Suppressor macrophage (primary cell): ENCODE results near the gene ARL6IP5.

Experiments
- DNase-seq, 4 experiments: peaks; one replicate each; pipeline ENCODE4 v3.0.0-alpha.2; 2020 to 2022

Gene ARL6IP5

DNA sequence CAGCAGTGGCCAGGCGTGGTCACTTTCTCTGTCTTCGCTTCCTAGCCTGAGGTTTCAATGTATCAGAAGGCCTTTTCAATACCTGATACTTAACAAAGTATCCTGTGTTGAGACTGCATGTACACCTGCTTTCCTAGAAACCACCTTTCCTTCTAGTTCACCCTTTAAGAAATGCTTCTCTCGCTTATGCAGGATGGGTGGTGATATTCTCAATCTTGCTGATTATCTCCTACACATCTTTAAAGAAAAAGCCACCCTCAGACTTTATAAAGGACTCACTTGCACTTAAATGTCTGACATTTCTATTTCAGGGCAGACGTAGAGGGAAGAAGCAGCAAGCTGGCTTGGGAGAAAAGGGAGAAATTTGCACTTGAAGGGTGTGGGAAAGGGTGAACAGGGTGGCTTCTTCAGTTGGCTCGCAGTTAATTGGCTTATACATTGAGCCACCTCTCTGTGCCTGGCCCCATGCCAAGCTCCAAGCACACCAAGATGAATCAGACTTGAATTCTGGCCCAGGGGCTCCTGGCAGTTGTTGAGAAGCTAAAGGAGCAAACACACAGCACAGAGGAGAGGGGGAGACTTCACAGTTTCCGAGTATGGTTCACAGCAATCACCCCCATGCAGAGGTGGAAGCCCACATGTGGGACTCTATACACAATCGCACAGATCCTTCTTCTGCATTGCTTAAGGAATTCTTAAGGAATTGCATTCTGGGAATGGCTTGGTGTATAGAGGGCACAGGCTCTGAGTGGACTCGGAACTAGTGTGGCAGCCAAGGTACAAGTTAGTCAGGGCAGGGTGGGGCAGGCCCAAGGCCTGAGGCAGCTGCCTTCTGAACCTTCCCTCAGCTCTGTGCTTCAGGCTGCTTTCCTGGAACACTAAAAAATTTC lies 1.3 kb downstream of the ARL6IP5 start:
- DNase-seq = peak; percentile 69 to 84 (median 82)

DNA sequence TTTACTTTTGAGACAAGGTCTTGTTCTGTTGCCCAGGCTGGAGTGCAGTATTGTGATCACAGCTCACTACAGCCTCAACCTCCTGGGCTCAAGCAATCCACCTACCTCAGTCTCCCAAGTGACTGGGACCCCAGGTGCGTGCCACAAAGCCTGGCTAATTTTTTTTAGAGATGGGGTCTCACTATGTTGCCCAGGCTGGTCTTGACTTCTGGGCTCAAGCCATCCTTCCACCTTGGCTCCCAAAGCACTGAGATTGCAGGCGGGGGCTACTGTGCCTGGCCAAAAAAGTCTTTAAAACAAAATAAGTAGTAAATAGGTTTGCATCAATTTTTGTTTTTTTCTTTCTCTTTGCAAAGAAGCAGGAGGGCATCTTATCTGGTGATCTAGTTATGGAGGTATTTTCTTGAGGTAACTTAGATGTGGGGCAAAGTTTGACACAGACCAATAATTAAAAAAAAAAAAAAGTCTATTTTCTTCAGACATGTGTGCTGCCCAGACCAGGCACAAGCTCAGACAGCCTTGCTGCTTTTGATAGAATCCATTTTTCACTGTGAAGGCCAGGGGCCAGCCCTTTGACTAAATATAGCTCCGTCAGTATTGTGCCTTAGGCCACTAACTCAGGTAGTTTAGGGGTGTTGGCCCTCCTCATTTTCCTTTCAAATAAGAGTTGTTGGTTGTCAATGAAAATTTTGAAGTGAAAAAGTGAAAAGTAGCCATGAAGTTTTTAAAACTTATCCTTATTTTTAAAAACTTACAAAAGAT lies 2.5 kb downstream of the ARL6IP5 start:
- no peak for DNase-seq

DNA sequence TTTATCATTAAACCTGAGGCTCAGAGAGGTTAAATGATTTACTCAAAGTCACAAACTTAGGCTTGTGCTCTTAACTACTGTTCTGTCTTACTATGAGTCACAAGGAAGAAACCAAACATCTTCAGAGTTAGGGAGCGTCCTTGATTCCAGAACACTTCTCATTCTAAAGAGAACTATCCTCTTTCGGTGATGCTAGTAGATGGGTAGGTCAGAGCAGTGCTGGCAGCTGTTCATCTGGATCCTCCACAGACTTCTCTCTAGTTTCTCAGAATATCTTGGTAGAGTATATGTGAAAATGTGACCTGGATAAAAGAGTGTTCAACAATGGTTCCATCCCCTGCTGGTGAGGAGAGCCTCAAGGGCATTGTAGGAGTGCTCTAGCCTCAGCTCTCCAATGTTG lies 3.3 kb downstream of the ARL6IP5 start:
- DNase-seq = peak; percentile 26 to 52 (median 40)

DNA sequence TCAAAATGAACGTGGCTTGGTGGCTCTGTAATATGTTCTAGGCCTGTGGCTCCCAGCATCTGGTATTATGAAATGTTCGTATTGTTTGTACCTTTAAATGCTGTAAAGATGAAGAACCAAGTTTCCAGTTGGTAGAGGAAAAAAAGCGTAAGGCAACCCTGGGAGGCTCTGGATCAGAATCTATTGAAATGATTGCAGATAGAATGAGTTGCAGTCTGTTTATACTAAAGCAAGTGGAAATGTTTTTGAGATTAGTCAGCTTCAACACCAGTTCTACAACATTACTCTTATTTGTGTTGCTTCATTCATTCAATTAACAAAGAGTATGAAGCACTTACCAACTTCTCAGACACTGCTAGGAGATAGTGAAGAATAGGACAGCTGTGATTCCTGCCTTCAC lies 5.3 kb downstream of the ARL6IP5 start:
- no peak for DNase-seq

DNA sequence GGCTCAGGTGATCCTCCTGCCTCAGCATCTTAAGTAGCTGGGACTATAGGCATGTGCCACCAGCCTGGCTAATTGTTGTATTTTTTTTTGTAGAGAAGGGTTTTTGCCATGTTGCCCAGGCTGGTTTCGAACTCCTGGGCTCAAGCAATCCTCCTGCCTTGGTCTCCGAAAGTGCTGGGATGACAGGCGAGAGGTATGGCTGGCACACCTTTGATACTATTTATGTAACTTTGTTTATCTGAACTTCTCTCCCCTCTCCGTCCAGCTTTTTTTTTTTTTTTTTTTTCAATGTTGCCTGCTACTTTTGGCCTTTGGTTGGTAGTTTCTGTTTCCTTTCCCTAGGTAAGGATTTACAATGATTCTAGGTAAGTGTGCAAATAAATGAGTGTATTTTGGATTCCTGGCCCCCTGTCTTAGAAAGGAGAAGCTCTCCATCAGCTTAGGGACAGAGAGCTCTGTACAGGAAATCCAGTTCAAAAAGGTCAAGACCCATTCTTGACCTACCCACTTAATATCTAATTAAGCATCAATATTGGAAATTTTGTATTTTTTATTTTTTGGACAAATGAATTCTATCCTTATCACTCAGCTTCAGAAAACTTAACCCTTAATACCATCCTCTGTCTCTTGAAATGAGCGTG lies 6.8 kb downstream of the ARL6IP5 start:
- no peak for DNase-seq

DNA sequence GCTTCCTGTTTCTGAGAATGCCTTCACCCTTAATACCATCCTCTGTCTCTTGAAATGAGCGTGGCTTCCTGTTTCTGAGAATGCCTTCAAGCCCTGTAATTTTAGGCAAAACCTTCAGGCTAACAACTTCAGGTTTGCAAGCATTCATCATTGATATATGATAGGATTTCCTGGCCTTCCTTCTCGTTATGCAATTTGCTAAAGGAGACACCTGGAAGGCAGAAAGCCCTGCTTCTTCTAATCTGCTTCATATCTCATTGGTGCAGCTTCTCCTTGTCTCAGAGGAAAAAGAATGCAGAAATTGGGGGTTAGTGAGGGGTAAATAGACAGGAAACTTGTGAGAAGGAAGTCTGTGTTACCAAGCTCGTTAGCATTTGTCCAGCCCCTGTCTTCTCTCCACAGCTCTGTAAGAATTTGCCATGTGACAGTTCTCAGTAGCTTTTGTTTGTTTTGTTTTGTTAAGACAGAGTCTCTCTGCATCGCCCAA lies 7.3 kb downstream of the ARL6IP5 start:
- peak; percentile 37 to 64 (median 56) for DNase-seq

DNA sequence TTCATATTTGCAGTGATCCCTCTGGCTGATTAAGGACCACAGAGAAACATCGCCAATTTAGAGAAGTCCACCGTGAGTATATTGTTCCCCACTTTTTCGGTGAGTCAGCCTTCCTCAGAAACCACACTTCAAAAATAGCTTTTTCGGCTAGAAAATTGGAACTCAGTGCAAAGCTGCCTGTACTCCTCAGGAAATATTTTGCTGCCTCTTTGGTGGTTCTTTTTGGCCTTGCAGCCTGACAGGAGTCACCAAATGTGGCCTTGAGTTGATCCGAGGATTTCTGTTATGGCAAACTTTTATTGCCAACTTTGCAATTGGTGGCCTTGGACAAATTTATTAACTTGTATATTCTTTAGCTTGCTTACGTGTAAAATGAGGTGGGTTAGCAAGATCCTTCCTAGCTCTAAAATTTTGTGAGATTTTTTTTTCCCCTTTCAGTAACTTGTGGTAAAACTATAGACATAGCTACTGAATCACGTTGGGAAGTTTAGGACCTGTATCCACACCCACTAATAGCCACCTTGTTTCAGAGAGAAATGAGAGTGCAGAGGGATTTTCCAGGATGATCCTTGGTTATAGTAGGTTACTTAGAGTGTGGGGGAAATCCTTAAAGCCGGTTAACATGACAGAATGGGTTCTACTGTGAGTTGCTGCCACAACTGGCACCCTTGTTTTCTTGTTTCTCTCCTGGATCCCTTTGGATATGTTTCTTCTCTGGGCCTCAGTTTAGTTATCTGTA lies 9.9 kb downstream of the ARL6IP5 start:
- peak; percentile 55 to 81 (median 70) for DNase-seq

DNA sequence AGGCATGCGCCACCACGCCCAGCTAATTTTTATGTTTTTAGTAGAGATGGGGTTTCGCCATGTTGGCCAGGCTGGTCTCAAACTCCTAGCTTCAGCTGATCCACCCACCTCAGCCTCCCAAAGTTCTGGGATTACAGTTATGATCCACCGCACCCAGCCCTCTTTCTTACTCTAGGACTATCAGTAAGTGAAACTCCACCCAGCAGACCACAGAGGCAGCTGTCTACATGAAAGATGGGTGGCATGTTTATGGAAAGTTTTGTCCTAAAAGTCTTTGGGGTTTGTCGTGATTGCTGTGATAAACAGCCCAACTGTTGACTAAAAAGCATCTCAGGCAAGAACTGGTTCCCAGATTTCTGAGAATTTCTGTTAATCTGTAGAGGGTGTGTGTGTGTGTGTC lies 10.9 kb downstream of the ARL6IP5 start:
- no peak for DNase-seq

DNA sequence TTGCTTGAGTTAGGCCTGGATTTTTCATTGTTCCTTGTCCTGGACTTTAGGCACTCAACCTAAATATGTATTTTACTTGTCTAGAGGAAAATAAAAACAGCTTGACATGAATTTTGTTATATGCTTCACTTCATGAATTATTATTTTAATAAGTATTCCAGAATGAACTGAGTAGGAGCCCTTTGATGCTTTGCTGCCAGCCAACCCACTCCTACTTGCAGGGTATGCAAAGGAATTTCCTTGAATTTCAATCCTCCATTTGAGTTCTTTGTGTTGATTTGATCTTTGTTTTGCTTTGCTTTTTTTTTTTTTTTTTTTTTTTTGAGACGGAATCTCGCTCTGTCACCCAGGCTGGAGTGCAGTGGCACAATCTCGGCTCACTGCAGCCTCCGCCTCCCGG lies 11.6 kb downstream of the ARL6IP5 start:
- no peak for DNase-seq

DNA sequence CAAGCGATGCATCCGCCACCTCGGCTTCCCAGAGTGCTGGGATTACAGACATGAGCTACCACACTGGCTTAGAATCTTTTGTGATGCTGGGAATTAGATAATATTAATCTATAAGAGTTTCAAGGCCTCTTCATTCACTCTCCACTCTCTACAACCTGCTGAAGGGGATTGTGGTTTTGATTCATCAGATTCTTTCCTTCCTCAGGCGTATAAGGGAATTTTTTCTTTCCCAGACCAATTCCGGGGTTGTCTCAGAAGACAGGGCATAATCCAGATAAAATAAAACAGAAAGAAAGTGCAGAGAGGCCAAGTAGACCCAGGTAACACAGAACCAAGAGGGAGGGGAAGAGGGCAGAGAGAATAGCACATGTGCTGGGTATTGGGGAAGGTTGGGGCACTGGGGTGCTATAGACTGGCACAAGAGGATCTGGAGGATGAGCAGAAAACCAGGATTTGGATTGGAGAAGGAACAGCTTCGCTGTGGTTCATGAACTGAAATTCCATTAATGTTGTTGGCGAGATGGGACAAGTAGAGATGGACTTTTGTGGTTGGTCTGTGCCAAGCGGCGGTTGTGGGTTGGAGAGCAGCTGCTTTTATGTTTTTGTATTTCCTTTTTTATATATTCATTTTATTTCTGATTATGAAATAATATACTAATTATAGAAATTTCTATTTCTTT lies 12.8 kb downstream of the ARL6IP5 start:
- no peak for DNase-seq

DNA sequence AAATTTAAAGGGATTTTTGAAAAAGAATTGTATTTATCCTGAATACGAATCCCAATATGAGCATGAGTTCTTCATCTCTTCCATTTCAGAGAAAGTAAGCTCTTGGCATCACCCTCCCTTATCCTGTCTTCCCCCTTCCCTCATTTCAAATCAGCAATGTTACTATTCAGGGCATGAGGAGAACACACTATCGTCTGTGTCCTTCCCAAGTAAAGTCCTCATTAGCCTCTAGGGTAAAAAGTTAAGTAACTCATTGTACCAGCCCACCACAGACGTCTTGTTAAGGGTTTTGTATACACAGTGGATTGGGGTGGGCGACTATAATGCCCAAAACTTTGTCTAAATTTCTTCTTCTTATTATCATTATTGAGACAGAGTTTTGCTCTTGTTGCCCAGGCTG lies 14.8 kb downstream of the ARL6IP5 start:
- no peak for DNase-seq

DNA sequence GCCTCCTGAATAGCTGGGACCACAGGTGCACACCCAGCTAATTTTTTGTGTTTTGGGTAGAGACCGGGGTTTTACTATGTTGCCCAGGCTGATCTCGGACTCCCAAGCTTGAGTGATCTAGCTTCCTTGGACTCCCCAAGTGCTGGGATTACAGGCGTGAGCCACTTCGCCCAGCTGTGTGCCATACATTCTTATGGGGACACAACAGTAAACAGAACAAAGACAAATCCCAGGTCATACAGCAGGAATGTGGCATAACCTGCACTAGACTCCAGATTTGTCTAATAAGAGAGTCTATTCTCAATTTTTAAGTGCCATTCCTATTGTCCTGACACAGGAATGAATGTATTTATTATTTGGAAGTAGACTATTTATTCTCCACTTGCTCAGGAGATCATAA lies 17.6 kb downstream of the ARL6IP5 start:
- no peak for DNase-seq

DNA sequence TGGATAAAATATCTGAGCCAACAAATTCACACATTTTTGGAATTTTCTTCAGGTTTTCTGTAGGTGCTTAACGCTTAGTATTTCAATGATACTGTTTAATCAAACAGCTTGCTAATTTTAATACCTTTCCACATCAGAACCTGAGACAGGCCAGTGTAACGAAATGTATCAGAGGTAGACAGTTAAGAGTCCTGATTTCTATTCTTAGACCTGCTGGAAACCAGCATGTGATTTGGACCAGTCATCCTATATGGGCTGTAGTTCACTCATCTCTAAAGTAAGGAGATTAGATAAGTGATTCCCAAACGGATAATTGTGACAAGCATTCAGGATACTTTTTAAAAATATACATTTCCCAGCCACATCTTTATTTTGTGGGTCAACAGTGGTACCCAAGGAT lies 18.4 kb downstream of the ARL6IP5 start:
- no peak for DNase-seq

DNA sequence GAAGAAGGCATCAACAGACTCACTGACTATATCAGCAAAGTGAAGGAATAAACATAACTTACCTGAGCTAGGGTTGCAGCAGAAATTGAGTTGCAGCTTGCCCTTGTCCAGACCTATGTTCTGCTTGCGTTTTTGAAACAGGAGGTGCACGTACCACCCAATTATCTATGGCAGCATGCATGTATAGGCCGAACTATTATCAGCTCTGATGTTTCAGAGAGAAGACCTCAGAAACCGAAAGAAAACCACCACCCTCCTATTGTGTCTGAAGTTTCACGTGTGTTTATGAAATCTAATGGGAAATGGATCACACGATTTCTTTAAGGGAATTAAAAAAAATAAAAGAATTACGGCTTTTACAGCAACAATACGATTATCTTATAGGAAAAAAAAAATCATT lies 19.8 kb downstream of the ARL6IP5 start:
- no peak for DNase-seq

DNA sequence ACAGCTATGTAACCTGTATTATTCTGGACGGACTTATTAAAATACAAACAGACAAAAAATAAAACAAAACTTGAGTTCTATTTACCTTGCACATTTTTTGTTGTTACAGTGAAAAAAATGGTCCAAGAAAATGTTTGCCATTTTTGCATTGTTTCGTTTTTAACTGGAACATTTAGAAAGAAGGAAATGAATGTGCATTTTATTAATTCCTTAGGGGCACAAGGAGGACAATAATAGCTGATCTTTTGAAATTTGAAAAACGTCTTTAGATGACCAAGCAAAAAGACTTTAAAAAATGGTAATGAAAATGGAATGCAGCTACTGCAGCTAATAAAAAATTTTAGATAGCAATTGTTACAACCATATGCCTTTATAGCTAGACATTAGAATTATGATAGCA lies 20.6 kb downstream of the ARL6IP5 start:
- no peak for DNase-seq

DNA sequence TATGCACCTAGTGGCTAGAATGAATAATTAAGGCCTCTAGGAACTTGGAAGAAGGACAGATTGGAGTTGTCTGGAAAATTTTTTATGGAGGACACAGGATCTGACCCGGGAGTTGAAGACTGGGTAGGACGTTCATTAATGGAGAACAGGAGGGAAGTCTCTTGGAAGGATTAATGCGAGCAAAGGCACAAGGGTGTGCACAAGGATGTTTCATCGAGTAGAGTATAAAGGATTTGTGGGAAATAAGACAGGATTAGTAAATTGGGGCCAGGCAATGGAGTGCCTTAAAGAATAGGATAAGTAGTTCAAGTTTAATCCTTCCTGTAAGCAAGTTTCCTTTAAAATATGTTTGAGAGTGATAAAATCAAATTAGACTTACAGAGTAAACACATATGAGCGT lies 23.1 kb downstream of the ARL6IP5 start:
- DNase-seq = no peak

DNA sequence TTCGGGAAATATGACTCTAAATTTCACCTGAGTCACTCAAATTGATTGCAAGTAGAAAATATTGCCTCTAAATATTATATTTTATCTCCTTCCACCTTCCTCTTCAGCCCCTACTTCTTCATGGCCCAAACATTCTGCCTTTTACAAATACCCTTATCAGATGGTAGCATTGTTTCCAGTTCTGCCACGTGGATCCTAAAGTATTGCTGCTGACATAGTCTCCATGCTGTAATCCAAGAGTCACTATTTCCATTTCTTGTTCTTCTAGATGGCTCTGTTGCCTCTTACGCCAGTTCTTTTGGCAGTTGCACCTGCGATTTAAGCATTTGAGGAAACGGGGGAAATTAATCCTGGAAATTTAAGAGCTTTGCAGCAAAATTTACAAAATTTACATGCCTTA lies 24.1 kb downstream of the ARL6IP5 start:
- no peak for DNase-seq

DNA sequence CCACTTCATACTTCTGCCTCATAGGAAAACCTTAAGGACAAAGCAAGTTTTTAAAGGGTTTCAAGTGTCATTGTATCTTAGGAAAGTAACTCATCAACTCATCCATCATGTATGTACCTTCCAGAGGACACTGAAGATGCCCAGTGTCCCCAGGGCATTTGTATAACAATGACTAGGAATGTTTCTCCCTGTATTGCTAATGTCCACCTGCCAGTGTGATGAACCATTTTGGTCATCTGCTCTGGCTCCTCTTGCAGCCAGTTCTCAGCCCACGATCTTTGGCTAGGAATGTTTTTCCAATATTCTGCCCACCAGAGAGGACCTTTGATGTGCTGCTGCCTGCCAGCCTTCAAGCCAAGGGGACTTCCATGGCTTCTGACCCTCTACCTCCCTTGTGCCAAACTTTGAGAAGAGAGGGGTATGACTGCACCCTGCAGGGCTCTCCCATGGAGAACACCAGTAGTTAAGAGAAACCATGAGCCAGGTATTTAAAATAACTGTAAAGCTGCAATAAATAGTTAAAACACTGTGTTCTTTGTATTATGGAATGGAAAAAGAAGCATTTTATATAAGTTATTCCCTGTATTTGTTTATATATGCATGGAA lies 26.3 kb downstream of the ARL6IP5 start:
- no peak for DNase-seq

DNA sequence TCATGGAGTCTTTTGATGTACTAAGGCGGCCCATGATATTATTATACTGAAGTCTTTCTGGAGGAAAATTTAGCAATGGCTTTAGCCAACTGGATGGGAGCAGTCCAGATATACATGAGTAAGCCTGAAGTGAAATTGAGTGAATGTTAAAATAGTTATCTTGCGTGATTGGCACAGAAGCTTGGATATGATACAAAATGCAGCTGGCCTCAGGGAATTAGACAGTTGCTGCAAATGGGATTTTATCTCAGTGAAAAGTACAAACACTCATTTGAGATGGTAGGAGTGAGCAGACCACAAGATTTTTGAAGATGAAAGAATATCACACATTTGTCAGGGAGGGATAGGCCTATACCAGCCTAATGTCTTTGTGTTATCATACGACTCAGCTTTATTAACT lies 28.8 kb downstream of the ARL6IP5 start:
- no peak for DNase-seq

DNA sequence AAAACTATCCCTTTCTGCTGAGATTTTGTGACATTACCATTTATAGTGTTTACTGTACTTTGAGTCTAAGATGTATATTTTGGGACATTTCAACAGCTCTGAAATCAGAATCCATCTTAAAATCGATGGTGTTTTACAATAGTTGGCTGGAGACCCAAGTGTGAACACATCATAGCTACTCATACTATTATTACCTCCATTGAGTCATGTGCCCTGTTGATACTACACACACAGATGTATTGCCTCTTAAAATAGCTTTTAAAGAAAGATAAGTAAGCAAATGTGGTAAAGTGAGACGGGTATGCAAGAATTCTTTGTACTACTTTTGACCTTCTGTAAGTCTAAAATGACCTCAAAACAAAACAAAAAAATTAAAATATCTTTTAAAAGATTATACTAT lies 31.0 kb downstream of the ARL6IP5 start:
- no peak for DNase-seq

DNA sequence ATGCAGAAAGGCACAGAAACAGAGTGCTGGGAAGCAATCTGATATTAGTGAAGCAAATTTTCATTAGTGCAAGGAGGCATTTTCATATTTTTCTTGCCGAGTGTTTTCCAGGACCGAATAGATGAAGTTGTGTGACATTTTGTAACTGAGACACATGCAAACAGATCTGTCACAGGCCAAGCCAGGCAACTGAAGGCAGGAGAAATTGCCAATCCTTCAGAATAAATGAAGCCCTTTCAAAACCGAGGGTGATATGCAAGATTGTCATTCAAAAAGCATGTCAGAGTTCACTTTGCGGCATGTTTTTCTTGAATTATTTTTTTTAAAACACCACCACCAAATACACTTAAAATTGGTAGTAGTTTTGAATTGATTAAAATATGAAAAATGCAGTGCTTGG lies 31.4 kb downstream of the ARL6IP5 start:
- no peak for DNase-seq

DNA sequence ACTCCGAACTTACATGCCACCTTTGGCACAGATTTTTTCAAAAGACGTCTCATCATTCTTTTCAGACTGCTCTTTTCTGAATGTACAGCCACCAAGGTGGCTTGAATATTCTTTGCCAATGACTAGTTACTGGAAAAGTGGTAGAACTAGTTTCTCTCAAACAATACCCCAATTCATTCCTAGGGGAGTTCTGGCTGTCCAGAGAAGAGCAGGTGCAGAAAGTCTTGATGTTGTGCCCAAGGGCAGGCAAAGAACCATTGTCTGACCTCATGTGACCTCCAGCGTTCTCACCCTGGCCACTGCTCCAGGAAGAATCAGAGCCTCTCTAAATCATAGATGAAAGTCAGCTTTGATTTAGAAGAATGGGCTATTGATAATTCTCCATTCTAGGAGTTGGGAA lies 32.2 kb downstream of the ARL6IP5 start:
- no peak for DNase-seq
